ENCODE measurements around the gene HIRIP3.

Gene HIRIP3

GRCh38 chr16:29978564-29979270, 16.7 kb downstream of the HIRIP3 start:
- H3K79me2 ChIP-seq (ENCODE audit: control insufficient read depth, insufficient read depth, low read length, poor library complexity), result peaks cover 15% of the 10 kb centered on the region
- no peak overlapping the region for H3K4me3 ChIP-seq (ENCODE audit: low read depth, low read length)
- H3K27ac ChIP-seq (ENCODE audit: low read depth, low read length), result no peak overlapping the region
- H3K14ac ChIP-seq (ENCODE audit: low read length), result no peak overlapping the region
- DNase-seq, result no peak
- peaks cover 7 to 22% of the 10 kb centered on the region in 2 experiments for H3K4me1 ChIP-seq (ENCODE audit: control insufficient read depth in 1 of 2, insufficient read depth in 2 of 2, low read length in 2 of 2)
- H4K8ac ChIP-seq (ENCODE audit: low read depth, low read length), result no peak overlapping the region
- no peak overlapping the region for H2BK12ac ChIP-seq (ENCODE audit: low read length)
- no peak overlapping the region for H3K4ac ChIP-seq (ENCODE audit: low read depth, low read length)
- no peaks in the 10 kb centered on the region for H3K27me3 ChIP-seq (ENCODE audit: insufficient read depth, low read length)
- H3K18ac ChIP-seq (ENCODE audit: low read length), result no peak overlapping the region
- no peak overlapping the region for H2AK5ac ChIP-seq (ENCODE audit: low read length)
- no peak overlapping the region for H3K4me2 ChIP-seq (ENCODE audit: low read length)
- H3K79me1 ChIP-seq (ENCODE audit: low read length), result peaks cover 9% of the 10 kb centered on the region
- H3K23ac ChIP-seq (ENCODE audit: low read length), result no peak overlapping the region
- H2AFZ ChIP-seq (ENCODE audit: insufficient read depth, low read length, poor library complexity), result no peak overlapping the region
- no CpG with 5 or more reads among the region's 9 CpGs for WGBS (ENCODE audit: extremely low coverage, insufficient coverage, insufficient read length)
- H4K12ac ChIP-seq (ENCODE audit: low read depth, low read length), result no peak overlapping the region
- H2BK120ac ChIP-seq (ENCODE audit: insufficient read depth, low read length, poor library complexity), result no peak overlapping the region
- no peak overlapping the region for H4K91ac ChIP-seq (ENCODE audit: low read depth, low read length)
- peaks cover 49 to 59% of the 10 kb centered on the region in 2 experiments for H3K36me3 ChIP-seq (ENCODE audit: control insufficient read depth in 1 of 2, insufficient read depth in 2 of 2, low read length in 2 of 2)
- H2BK5ac ChIP-seq (ENCODE audit: low read depth, low read length, poor library complexity), result no peak overlapping the region
- H3K9ac ChIP-seq (ENCODE audit: low read length), result no peak overlapping the region
- peaks cover 4% of the 10 kb centered on the region for H3K9me3 ChIP-seq (ENCODE audit: insufficient read depth, low read depth, low read length)

GRCh38 chr16:29978081-29978480, 17.3 kb downstream of the HIRIP3 start:
- H2AFZ ChIP-seq (ENCODE audit: insufficient read depth, low read length, poor library complexity), result no peak overlapping the region
- H4K8ac ChIP-seq (ENCODE audit: low read depth, low read length), result no peak overlapping the region
- no peak overlapping the region for H3K9ac ChIP-seq (ENCODE audit: low read length)
- H3K23ac ChIP-seq (ENCODE audit: low read length), result peak overlapping the region; percentile 34
- WGBS (ENCODE audit: extremely low coverage, insufficient coverage, insufficient read length), result no CpG with 5 or more reads among the region's 9 CpGs
- H3K18ac ChIP-seq (ENCODE audit: low read length), result no peak overlapping the region
- H2BK120ac ChIP-seq (ENCODE audit: insufficient read depth, low read length, poor library complexity), result no peak overlapping the region
- no peak overlapping the region for H3K4me2 ChIP-seq (ENCODE audit: low read length)
- H3K14ac ChIP-seq (ENCODE audit: low read length), result no peak overlapping the region
- H3K79me1 ChIP-seq (ENCODE audit: low read length), result peaks cover 10% of the 10 kb centered on the region
- no peak overlapping the region for H4K12ac ChIP-seq (ENCODE audit: low read depth, low read length)
- no peaks in the 10 kb centered on the region for H3K27me3 ChIP-seq (ENCODE audit: insufficient read depth, low read length)
- no peak overlapping the region for H2BK5ac ChIP-seq (ENCODE audit: low read depth, low read length, poor library complexity)
- H3K36me3 ChIP-seq (ENCODE audit: control insufficient read depth in 1 of 2, insufficient read depth in 2 of 2, low read length in 2 of 2), result peaks cover 42 to 53% of the 10 kb centered on the region in 2 experiments
- peaks cover 15% of the 10 kb centered on the region for H3K79me2 ChIP-seq (ENCODE audit: control insufficient read depth, insufficient read depth, low read length, poor library complexity)
- no peak overlapping the region for H2BK12ac ChIP-seq (ENCODE audit: low read length)
- no peak overlapping the region for H3K4me3 ChIP-seq (ENCODE audit: low read depth, low read length)
- H3K9me3 ChIP-seq (ENCODE audit: insufficient read depth, low read depth, low read length), result peaks cover 4% of the 10 kb centered on the region
- DNase-seq, result no peak
- peaks cover 9 to 22% of the 10 kb centered on the region in 2 experiments for H3K4me1 ChIP-seq (ENCODE audit: control insufficient read depth in 1 of 2, insufficient read depth in 2 of 2, low read length in 2 of 2)
- no peak overlapping the region for H3K4ac ChIP-seq (ENCODE audit: low read depth, low read length)
- H4K91ac ChIP-seq (ENCODE audit: low read depth, low read length), result no peak overlapping the region
- no peak overlapping the region for H2AK5ac ChIP-seq (ENCODE audit: low read length)
- no peak overlapping the region for H3K27ac ChIP-seq (ENCODE audit: low read depth, low read length)

- no peak overlapping the region for H4K8ac ChIP-seq (ENCODE audit: low read depth, low read length)
Measured at GRCh38 chr16:29977063-29977825, 18.2 kb downstream of the HIRIP3 start.

GRCh38 chr16:29975811-29976511, 19.5 kb downstream of the HIRIP3 start:
- Histone ChIP-seq H3K14ac (ENCODE audit: low read length) (no peak overlapping the region), H4K8ac (ENCODE audit: low read depth, low read length) (no peak overlapping the region), H3K79me1 (ENCODE audit: low read length) (peaks cover 10% of the 10 kb centered on the region), H3K4me2 (ENCODE audit: low read length) (peak overlapping the region; percentile 42), H3K36me3 (ENCODE audit: control insufficient read depth in 1 of 2, insufficient read depth in 2 of 2, low read length in 2 of 2) (peaks cover 34 to 42% of the 10 kb centered on the region in 2 experiments), H3K23ac (ENCODE audit: low read length) (no peak overlapping the region), H2BK5ac (ENCODE audit: low read depth, low read length, poor library complexity) (no peak overlapping the region), H2AFZ (ENCODE audit: insufficient read depth, low read length, poor library complexity) (no peak overlapping the region), H3K4me1 (ENCODE audit: control insufficient read depth in 1 of 2, insufficient read depth in 2 of 2, low read length in 2 of 2) (peaks cover 9 to 22% of the 10 kb centered on the region in 2 experiments), H2AK5ac (ENCODE audit: low read length) (no peak overlapping the region), H2BK120ac (ENCODE audit: insufficient read depth, low read length, poor library complexity) (no peak overlapping the region), H3K79me2 (ENCODE audit: control insufficient read depth, insufficient read depth, low read length, poor library complexity) (peaks cover 15% of the 10 kb centered on the region), H3K18ac (ENCODE audit: low read length) (no peak overlapping the region), H3K27me3 (ENCODE audit: insufficient read depth, low read length) (no peaks in the 10 kb centered on the region), H4K12ac (ENCODE audit: low read depth, low read length) (no peak overlapping the region), H3K4ac (ENCODE audit: low read depth, low read length) (no peak overlapping the region), H3K9me3 (ENCODE audit: insufficient read depth, low read depth, low read length) (no peaks in the 10 kb centered on the region), H3K9ac (ENCODE audit: low read length) (no peak overlapping the region), H3K27ac (ENCODE audit: low read depth, low read length) (no peak overlapping the region), H4K91ac (ENCODE audit: low read depth, low read length) (no peak overlapping the region), H3K4me3 (ENCODE audit: low read depth, low read length) (no peak overlapping the region), H2BK12ac (ENCODE audit: low read length) (no peak overlapping the region)
- WGBS (ENCODE audit: extremely low coverage, insufficient coverage, insufficient read length), result no CpG with 5 or more reads among the region's 6 CpGs
- DNase-seq, result peak in 1 of 2 donors; percentile 25

More at GRCh38 chr16:29977063-29977825, 18.2 kb downstream of the HIRIP3 start:
- Histone ChIP-seq H3K4me2 (ENCODE audit: low read length) (no peak overlapping the region), H3K27ac (ENCODE audit: low read depth, low read length) (no peak overlapping the region), H2AK5ac (ENCODE audit: low read length) (no peak overlapping the region), H4K12ac (ENCODE audit: low read depth, low read length) (no peak overlapping the region), H3K4ac (ENCODE audit: low read depth, low read length) (no peak overlapping the region), H3K4me3 (ENCODE audit: low read depth, low read length) (no peak overlapping the region), H4K91ac (ENCODE audit: low read depth, low read length) (no peak overlapping the region), H3K14ac (ENCODE audit: low read length) (no peak overlapping the region), H2BK5ac (ENCODE audit: low read depth, low read length, poor library complexity) (no peak overlapping the region), H2BK120ac (ENCODE audit: insufficient read depth, low read length, poor library complexity) (no peak overlapping the region), H3K18ac (ENCODE audit: low read length) (no peak overlapping the region), H3K36me3 (ENCODE audit: control insufficient read depth in 1 of 2, insufficient read depth in 2 of 2, low read length in 2 of 2) (peaks cover 37 to 48% of the 10 kb centered on the region in 2 experiments), H3K79me2 (ENCODE audit: control insufficient read depth, insufficient read depth, low read length, poor library complexity) (peaks cover 15% of the 10 kb centered on the region), H3K9me3 (ENCODE audit: insufficient read depth, low read depth, low read length) (no peaks in the 10 kb centered on the region), H3K79me1 (ENCODE audit: low read length) (peaks cover 10% of the 10 kb centered on the region), H2AFZ (ENCODE audit: insufficient read depth, low read length, poor library complexity) (no peak overlapping the region), H3K23ac (ENCODE audit: low read length) (no peak overlapping the region), H3K27me3 (ENCODE audit: insufficient read depth, low read length) (no peaks in the 10 kb centered on the region), H2BK12ac (ENCODE audit: low read length) (no peak overlapping the region), H3K4me1 (ENCODE audit: control insufficient read depth in 1 of 2, insufficient read depth in 2 of 2, low read length in 2 of 2) (peaks cover 9 to 22% of the 10 kb centered on the region in 2 experiments), H3K9ac (ENCODE audit: low read length) (no peak overlapping the region)
- no peak for DNase-seq
- no CpG with 5 or more reads among the region's 9 CpGs for WGBS (ENCODE audit: extremely low coverage, insufficient coverage, insufficient read length)
